C4-2B (cell line): ENCODE data around the gene FGF10.

Source experiments
- ZFX ChIP-seq: fragments of 450-650 bp; IDR thresholded peaks from 2 replicates; pipeline ENCODE4 v1.6.1; 2017
- TF ChIP-seq, protein P1 (sequence below): fragments of 450-650 bp; conservative IDR thresholded peaks from 2 replicates; pipeline ENCODE4 v1.5.1; 2017; ENCODE audit warnings: mild to moderate bottlenecking

DNA sequence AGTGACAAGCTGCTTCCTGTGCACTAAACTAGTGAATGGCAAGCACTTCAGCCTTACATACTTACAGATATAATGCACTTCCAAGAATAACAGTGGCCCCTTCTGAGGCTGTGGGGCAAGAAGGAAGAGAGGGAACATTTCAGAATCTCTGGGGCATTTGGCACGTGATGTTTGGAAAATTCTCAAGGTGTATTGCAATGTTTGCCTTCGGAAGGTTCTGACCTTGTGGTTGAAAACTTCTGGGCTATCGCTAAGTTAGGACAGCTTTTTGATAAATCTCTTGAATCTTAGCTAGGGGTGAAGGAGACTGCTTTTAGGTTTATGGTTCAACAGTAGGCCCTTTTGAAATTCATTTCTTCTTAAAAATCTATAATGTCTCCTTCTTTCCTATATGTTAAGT is 7.1 kb upstream of the FGF10 start:
- TF ChIP-seq, protein P1, sequence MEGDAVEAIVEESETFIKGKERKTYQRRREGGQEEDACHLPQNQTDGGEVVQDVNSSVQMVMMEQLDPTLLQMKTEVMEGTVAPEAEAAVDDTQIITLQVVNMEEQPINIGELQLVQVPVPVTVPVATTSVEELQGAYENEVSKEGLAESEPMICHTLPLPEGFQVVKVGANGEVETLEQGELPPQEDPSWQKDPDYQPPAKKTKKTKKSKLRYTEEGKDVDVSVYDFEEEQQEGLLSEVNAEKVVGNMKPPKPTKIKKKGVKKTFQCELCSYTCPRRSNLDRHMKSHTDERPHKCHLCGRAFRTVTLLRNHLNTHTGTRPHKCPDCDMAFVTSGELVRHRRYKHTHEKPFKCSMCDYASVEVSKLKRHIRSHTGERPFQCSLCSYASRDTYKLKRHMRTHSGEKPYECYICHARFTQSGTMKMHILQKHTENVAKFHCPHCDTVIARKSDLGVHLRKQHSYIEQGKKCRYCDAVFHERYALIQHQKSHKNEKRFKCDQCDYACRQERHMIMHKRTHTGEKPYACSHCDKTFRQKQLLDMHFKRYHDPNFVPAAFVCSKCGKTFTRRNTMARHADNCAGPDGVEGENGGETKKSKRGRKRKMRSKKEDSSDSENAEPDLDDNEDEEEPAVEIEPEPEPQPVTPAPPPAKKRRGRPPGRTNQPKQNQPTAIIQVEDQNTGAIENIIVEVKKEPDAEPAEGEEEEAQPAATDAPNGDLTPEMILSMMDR = no peak
- no peak for TF ChIP-seq ZFX
